Mesenchymal stem cell (in vitro differentiated cells and primary cell): Measurements from ENCODE around the gene CDK5RAP2.

Source experiments
- DNase-seq: peaks from one replicate; pipeline ENCODE4 v3.0.0-alpha.2; 2013
- H2AFZ ChIP-seq: one replicate; pipeline ENCODE4 v1.6.1; 2013; ENCODE audit warnings: low read depth, mild to moderate bottlenecking, control low read depth, inconsistent platforms, low read length, moderate library complexity
- H2AK5ac ChIP-seq: 2 replicates; pipeline ENCODE4 v1.6.1; 2013; ENCODE audit warnings: low read length, moderate library complexity, mild to moderate bottlenecking, inconsistent platforms; ENCODE audit not compliant: severe bottlenecking
- H2BK120ac ChIP-seq: one replicate; pipeline ENCODE4 v1.6.1; 2013; ENCODE audit warnings: low read depth, mild to moderate bottlenecking, inconsistent platforms, low read length, moderate library complexity
- H2BK12ac ChIP-seq, 2 experiments: one replicate each; pipeline ENCODE4 v1.6.1; 2013; ENCODE audit warnings: inconsistent platforms in 2 of 2, low read length in 2 of 2, mild to moderate bottlenecking in 2 of 2, moderate library complexity in 2 of 2, control low read depth in 1 of 2
- H2BK15ac ChIP-seq: one replicate; pipeline ENCODE4 v1.6.1; 2013; ENCODE audit warnings: mild to moderate bottlenecking, low read depth, inconsistent platforms; ENCODE audit not compliant: poor library complexity, severe bottlenecking
- H2BK5ac ChIP-seq: 2 replicates; pipeline ENCODE4 v1.6.1; 2013; ENCODE audit warnings: low read depth, mild to moderate bottlenecking, low read length, control low read depth, inconsistent platforms; ENCODE audit not compliant: poor library complexity, severe bottlenecking
- H3K14ac ChIP-seq, 2 experiments: one replicate each; pipeline ENCODE4 v1.6.1; 2013; ENCODE audit warnings: inconsistent platforms in 2 of 2, low read length in 2 of 2, control low read depth in 1 of 2, mild to moderate bottlenecking in 1 of 2, moderate library complexity in 1 of 2
- H3K18ac ChIP-seq, 2 experiments: one replicate each; pipeline ENCODE4 v1.6.1; 2013; ENCODE audit warnings: inconsistent platforms in 2 of 2, low read length in 2 of 2, control low read depth in 1 of 2, low read depth in 1 of 2, mild to moderate bottlenecking in 1 of 2
- H3K23ac ChIP-seq, 2 experiments: one replicate each; pipeline ENCODE4 v1.6.1; 2013; ENCODE audit warnings: inconsistent platforms in 2 of 2, low read length in 2 of 2, mild to moderate bottlenecking in 2 of 2, moderate library complexity in 2 of 2, control low read depth in 1 of 2
- H3K27ac ChIP-seq: 2 replicates; pipeline ENCODE4 v1.5.1; 2013; ENCODE audit warnings: mild to moderate bottlenecking, moderate library complexity, low read length, control low read depth, inconsistent platforms; ENCODE audit not compliant: poor library complexity, severe bottlenecking
- H3K27me3 ChIP-seq, 2 experiments: 2 replicates each; pipeline versions ENCODE4 v1.6.1 to v1.7.0; 2013; ENCODE audit warnings: low read length in 2 of 2, mild to moderate bottlenecking in 2 of 2, moderate library complexity in 2 of 2, control low read depth in 1 of 2, inconsistent platforms in 1 of 2; ENCODE audit not compliant: control insufficient read depth in 1 of 2, insufficient read depth in 1 of 2
- H3K36me3 ChIP-seq, 2 experiments: 2 replicates each; pipeline versions ENCODE4 v1.6.1 to v1.7.0; 2013; ENCODE audit warnings: low read length in 2 of 2, control low read depth in 1 of 2, inconsistent platforms in 1 of 2, low read depth in 1 of 2, mild to moderate bottlenecking in 1 of 2; ENCODE audit not compliant: insufficient read depth in 2 of 2, control insufficient read depth in 1 of 2
- H3K4ac ChIP-seq, 2 experiments: one replicate each; pipeline ENCODE4 v1.6.1; 2013; ENCODE audit warnings: inconsistent platforms in 2 of 2, low read length in 2 of 2, mild to moderate bottlenecking in 2 of 2, moderate library complexity in 2 of 2, control low read depth in 1 of 2, low read depth in 1 of 2
- H3K4me1 ChIP-seq: 2 replicates; pipeline ENCODE4 v1.6.1; 2013; ENCODE audit warnings: low read depth, low read length, control low read depth; ENCODE audit not compliant: control insufficient read depth, insufficient read depth
- H3K4me2 ChIP-seq: 2 replicates; pipeline ENCODE4 v1.6.1; 2013; ENCODE audit warnings: low read length, mild to moderate bottlenecking, inconsistent platforms; ENCODE audit not compliant: poor library complexity, severe bottlenecking
- H3K4me3 ChIP-seq, 2 experiments: 2 replicates each; pipeline versions ENCODE4 v1.5.1 to v1.7.0; 2013; ENCODE audit warnings: low read length in 2 of 2, mild to moderate bottlenecking in 2 of 2, control low read depth in 1 of 2, low read depth in 1 of 2; ENCODE audit not compliant: insufficient read depth in 1 of 2
- H3K79me1 ChIP-seq: replicated peaks from 2 replicates; pipeline ENCODE4 v1.6.1; 2013; ENCODE audit warnings: mild to moderate bottlenecking, control low read depth, low read length, inconsistent platforms; ENCODE audit not compliant: poor library complexity, severe bottlenecking
- H3K9ac ChIP-seq: 2 replicates; pipeline ENCODE4 v1.7.0; 2013; ENCODE audit warnings: mild to moderate bottlenecking, low read length, moderate library complexity
- H3K9me3 ChIP-seq: 2 replicates; pipeline ENCODE4 v1.7.0; 2013; ENCODE audit warnings: mild to moderate bottlenecking, low read length; ENCODE audit not compliant: control insufficient read depth
- H4K8ac ChIP-seq: one replicate; pipeline ENCODE4 v1.6.1; 2013; ENCODE audit warnings: inconsistent platforms, mild to moderate bottlenecking, low read length, moderate library complexity
- H4K91ac ChIP-seq: one replicate; pipeline ENCODE4 v1.6.1; 2013; ENCODE audit warnings: mild to moderate bottlenecking, low read length, inconsistent platforms
- WGBS: methylation state at CpG from one replicate; pipeline ENCODE4 v1.1.7; 2013; ENCODE audit warnings: mixed read lengths; 5-methylcytosine and 5-hydroxymethylcytosine counted together

CDK5RAP2 gene

GRCh38 chr9:120383999-120384924 lies 195.7 kb downstream of the CDK5RAP2 start:
- Histone ChIP-seq H4K91ac (no peak overlapping the region), H2BK120ac (no peak overlapping the region), H3K4me3 (no peak overlapping the region), H3K18ac (peak overlapping the region in 1 of 2 experiments; percentile 8), H3K27ac (no peak overlapping the region), H3K4ac (no peak overlapping the region), H3K23ac (no peak overlapping the region), H4K8ac (no peak overlapping the region), H3K4me2 (no peak overlapping the region), H3K14ac (no peak overlapping the region), H2AK5ac (no peak overlapping the region), H2BK12ac (no peak overlapping the region), H2BK5ac (no peak overlapping the region), H3K36me3 (peaks cover 13 to 17% of the 10 kb centered on the region in 2 experiments), H3K27me3 (no peaks in the 10 kb centered on the region), H3K4me1 (peaks cover 7% of the 10 kb centered on the region), H3K79me1 (no peaks in the 10 kb centered on the region), H3K9ac (no peak overlapping the region), H3K9me3 (peaks cover 4% of the 10 kb centered on the region), H2AFZ (no peak overlapping the region), H2BK15ac (no peak overlapping the region)
- 90% methylated on average over 24 of the region's 24 CpGs for WGBS
- DNase-seq = no peak

GRCh38 chr9:120383611-120383998 lies 196.4 kb downstream of the CDK5RAP2 start:
- Histone ChIP-seq H3K14ac (no peak overlapping the region), H3K23ac (no peak overlapping the region), H3K18ac (no peak overlapping the region), H3K9me3 (peaks cover 4% of the 10 kb centered on the region), H2BK15ac (no peak overlapping the region), H3K27me3 (no peaks in the 10 kb centered on the region), H2BK12ac (no peak overlapping the region), H3K79me1 (no peaks in the 10 kb centered on the region), H3K4me3 (no peak overlapping the region), H3K4ac (no peak overlapping the region), H2BK120ac (no peak overlapping the region), H2AFZ (no peak overlapping the region), H2AK5ac (no peak overlapping the region), H4K91ac (no peak overlapping the region), H3K9ac (no peak overlapping the region), H4K8ac (no peak overlapping the region), H3K4me2 (no peak overlapping the region), H3K36me3 (peaks cover 7 to 17% of the 10 kb centered on the region in 2 experiments), H3K27ac (no peak overlapping the region), H2BK5ac (no peak overlapping the region), H3K4me1 (peaks cover 7% of the 10 kb centered on the region)
- no peak for DNase-seq
- WGBS = 95% methylated on average over 7 of the region's 10 CpGs

DNA sequence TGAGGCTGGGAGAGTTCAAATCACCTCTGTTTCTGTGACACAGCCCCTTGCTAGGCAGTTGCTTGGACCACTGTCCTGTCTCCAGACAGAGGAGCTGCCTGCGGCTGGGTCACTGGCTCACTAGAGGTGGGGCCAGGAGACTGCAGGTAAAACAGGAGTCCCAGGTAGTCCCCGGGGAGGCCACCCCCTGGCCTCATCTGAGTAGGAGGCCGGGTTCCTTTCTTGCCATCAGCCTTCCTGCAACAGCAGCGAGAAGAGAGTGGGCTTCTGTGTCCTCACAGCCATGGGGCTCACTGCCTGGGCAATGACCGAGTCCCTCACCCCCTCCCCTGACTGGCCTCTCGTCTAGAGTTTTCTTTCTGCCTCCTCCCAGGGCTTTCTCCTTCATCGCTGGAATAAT lies 197.5 kb downstream of the CDK5RAP2 start:
- Histone ChIP-seq H3K23ac (no peak overlapping the region), H2BK12ac (no peak overlapping the region), H3K27ac (no peak overlapping the region), H2BK5ac (no peak overlapping the region), H3K79me1 (no peaks in the 10 kb centered on the region), H2BK120ac (no peak overlapping the region), H3K18ac (no peak overlapping the region), H3K36me3 (peaks cover 0 to 5% of the 10 kb centered on the region in 2 experiments), H3K4me1 (peaks cover 7% of the 10 kb centered on the region), H4K8ac (no peak overlapping the region), H2AK5ac (no peak overlapping the region), H2BK15ac (no peak overlapping the region), H3K27me3 (no peaks in the 10 kb centered on the region), H3K9ac (no peak overlapping the region), H3K4me3 (no peak overlapping the region), H3K4ac (no peak overlapping the region), H4K91ac (no peak overlapping the region), H3K14ac (no peak overlapping the region), H2AFZ (no peak overlapping the region), H3K4me2 (no peak overlapping the region), H3K9me3 (peaks cover 4% of the 10 kb centered on the region)
- 90% methylated on average over 7 of the region's 7 CpGs for WGBS
- no peak for DNase-seq

GRCh38 chr9:120381839-120382238 lies 198.1 kb downstream of the CDK5RAP2 start:
- H3K27ac ChIP-seq = no peak overlapping the region
- peaks cover 4% of the 10 kb centered on the region for H3K9me3 ChIP-seq
- peak overlapping the region in 1 of 2 experiments; percentile 9 for H3K23ac ChIP-seq
- H3K4ac ChIP-seq = no peak overlapping the region
- no peaks in the 10 kb centered on the region for H3K27me3 ChIP-seq
- no peak overlapping the region for H2AK5ac ChIP-seq
- H4K8ac ChIP-seq = no peak overlapping the region
- no peak overlapping the region for H4K91ac ChIP-seq
- no peak overlapping the region for H3K4me2 ChIP-seq
- H3K4me1 ChIP-seq = peaks cover 6% of the 10 kb centered on the region
- DNase-seq = no peak
- 95% methylated on average over 10 of the region's 10 CpGs for WGBS
- no peak overlapping the region for H2BK120ac ChIP-seq
- no peak overlapping the region for H3K18ac ChIP-seq
- H3K4me3 ChIP-seq = no peak overlapping the region
- H2AFZ ChIP-seq = no peak overlapping the region
- no peaks in the 10 kb centered on the region for H3K79me1 ChIP-seq
- H3K36me3 ChIP-seq = peaks cover 0 to 5% of the 10 kb centered on the region in 2 experiments
- peak overlapping the region in 1 of 2 experiments; percentile 68 for H3K14ac ChIP-seq
- no peak overlapping the region for H2BK15ac ChIP-seq
- no peak overlapping the region for H2BK5ac ChIP-seq
- H3K9ac ChIP-seq = no peak overlapping the region
- no peak overlapping the region for H2BK12ac ChIP-seq
